Measurements from ENCODE around the gene CKS1B. TPM values are rescaled to one million over a fixed set of nuclear protein-coding genes. Genes with fewer than 3 reads are reported as not detected.

CKS1B gene
- total RNA-seq, 1 experiment from 2014 or later, result 258 TPM

DNA sequence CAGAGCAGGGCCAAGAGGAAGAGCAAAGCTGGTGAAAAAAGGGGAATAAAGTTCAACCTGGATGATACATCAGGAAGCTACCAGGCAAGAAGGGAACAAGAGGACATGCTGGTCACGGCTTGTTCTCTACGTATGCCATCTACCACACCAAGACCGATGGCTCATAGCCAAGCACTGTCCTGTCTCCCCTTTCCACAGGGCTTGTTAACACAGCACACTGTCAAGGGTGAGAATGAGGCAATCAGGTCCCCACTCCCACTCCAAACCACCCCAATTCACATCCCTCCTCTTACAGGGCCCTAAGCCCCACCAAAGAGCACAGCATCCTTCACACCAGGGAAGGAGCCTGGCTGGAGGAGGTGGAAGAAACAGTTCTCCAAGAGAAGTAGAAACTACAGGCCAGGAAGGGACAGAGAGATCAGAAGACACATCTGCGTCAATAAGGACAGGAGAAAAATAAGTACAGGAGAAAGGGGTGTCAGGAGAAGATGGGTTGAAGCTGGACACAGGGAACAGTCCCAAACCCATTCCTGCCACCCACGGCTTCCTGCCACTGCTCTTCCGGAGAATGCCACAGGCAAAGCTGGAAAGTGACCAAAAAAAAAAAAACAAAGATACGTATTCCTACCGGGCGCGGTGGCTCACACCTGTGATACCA lies 3.0 kb upstream of the CKS1B start:
- POLR2A ChIA-PET, result interaction anchor here (0.6 to 7.3 kb wide), 19 partner anchors 9 to 222 kb away, joined by 3 to 176 read pairs (median 4); partner anchors contain the start of genes FLAD1, KCNN3, KRTCAP2 and LENEP
- Mint-ChIP-seq H3K36me3 (peaks cover 20% of the 10 kb centered on the region), H3K27ac (no peak overlapping the region; the same call in 1 of the 2 replicates), H3K4me1 (peaks cover 42% of the 10 kb centered on the region), H3K9me3 (no peaks in the 10 kb centered on the region), H3K4me3 (no peak overlapping the region), H3K27me3 (ENCODE audit: low read depth) (no peaks in the 10 kb centered on the region)
- TF ChIP-seq ZNF423 (CRISPR knock-in tag; IDR thresholded peaks at IDR 0.05) (no peak), GABPB1 (CRISPR knock-in tag; IDR thresholded peaks at IDR 0.05) (0 out of 2 replicates have a peak, but pooled peaks have one; percentile 3), EMX1 (CRISPR knock-in tag; IDR thresholded peaks at IDR 0.05) (peak; percentile 64)
- no peak for ATAC-seq
- CTCF ChIA-PET, result interaction anchor here (0.6 to 8.3 kb wide), 26 partner anchors 10 to 235 kb away, joined by 3 to 176 read pairs (median 8); partner anchors contain the start of genes ADAM15, EFNA4, FLAD1 and KRTCAP2
- no peak for DNase-seq (ENCODE audit: low spot score)

DNA sequence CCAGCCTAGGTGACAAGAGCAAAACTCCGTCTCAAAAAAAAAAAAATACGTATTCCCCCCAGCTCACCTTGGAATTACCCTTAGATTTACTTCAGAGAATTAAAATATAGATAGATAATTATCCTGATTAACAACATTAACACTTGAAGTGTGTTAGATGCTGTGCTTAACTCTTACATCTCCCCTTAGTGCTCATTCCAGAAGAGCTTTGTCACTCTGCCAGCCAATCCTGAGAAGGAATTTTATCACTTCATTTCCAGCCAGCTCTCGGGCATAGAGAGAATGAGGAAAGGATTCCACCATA lies 2.3 kb upstream of the CKS1B start:
- ChIA-PET POLR2A (interaction anchor here (0.5 to 7.3 kb wide), 11 partner anchors 10 to 222 kb away, joined by 3 to 176 read pairs (median 6); partner anchors contain the start of genes FLAD1, LENEP, PBXIP1 and PMVK), CTCF (interaction anchor here (0.9 to 8.3 kb wide), 13 partner anchors 11 to 201 kb away, joined by 3 to 176 read pairs (median 20); partner anchors contain the start of genes ADAM15, EFNA4, FLAD1 and KRTCAP2)
- TF ChIP-seq, protein P1, sequence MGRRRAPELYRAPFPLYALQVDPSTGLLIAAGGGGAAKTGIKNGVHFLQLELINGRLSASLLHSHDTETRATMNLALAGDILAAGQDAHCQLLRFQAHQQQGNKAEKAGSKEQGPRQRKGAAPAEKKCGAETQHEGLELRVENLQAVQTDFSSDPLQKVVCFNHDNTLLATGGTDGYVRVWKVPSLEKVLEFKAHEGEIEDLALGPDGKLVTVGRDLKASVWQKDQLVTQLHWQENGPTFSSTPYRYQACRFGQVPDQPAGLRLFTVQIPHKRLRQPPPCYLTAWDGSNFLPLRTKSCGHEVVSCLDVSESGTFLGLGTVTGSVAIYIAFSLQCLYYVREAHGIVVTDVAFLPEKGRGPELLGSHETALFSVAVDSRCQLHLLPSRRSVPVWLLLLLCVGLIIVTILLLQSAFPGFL (CRISPR knock-in tag; IDR thresholded peaks at IDR 0.05; ENCODE audit: borderline replicate concordance), result no peak
- TF ChIP-seq FOXJ3 (CRISPR knock-in tag; IDR thresholded peaks at IDR 0.05; ENCODE audit: borderline replicate concordance) (no peak), ZNF263 (CRISPR knock-in tag; IDR thresholded peaks at IDR 0.05; ENCODE audit: low read depth) (no peak), ZNF232 (CRISPR knock-in tag; IDR thresholded peaks at IDR 0.05) (no peak), SP1 (CRISPR knock-in tag; conservative IDR thresholded peaks at IDR 0.05) (no peak)
- TF ChIP-seq, protein P2, sequence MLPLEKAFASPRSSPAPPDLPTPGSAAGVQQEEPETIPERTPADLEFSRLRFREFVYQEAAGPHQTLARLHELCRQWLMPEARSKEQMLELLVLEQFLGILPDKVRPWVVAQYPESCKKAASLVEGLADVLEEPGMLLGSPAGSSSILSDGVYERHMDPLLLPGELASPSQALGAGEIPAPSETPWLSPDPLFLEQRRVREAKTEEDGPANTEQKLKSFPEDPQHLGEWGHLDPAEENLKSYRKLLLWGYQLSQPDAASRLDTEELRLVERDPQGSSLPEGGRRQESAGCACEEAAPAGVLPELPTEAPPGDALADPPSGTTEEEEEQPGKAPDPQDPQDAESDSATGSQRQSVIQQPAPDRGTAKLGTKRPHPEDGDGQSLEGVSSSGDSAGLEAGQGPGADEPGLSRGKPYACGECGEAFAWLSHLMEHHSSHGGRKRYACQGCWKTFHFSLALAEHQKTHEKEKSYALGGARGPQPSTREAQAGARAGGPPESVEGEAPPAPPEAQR (CRISPR knock-in tag; IDR thresholded peaks at IDR 0.05), result no peak
- ATAC-seq, result no peak
- Mint-ChIP-seq H3K9me3 (no peaks in the 10 kb centered on the region), H3K4me3 (no peak overlapping the region), H3K27me3 (ENCODE audit: low read depth) (no peaks in the 10 kb centered on the region), H3K36me3 (peaks cover 13% of the 10 kb centered on the region), H3K4me1 (peaks cover 42% of the 10 kb centered on the region), H3K27ac (no peak overlapping the region)
- DNase-seq (ENCODE audit: low spot score), result no peak

DNA sequence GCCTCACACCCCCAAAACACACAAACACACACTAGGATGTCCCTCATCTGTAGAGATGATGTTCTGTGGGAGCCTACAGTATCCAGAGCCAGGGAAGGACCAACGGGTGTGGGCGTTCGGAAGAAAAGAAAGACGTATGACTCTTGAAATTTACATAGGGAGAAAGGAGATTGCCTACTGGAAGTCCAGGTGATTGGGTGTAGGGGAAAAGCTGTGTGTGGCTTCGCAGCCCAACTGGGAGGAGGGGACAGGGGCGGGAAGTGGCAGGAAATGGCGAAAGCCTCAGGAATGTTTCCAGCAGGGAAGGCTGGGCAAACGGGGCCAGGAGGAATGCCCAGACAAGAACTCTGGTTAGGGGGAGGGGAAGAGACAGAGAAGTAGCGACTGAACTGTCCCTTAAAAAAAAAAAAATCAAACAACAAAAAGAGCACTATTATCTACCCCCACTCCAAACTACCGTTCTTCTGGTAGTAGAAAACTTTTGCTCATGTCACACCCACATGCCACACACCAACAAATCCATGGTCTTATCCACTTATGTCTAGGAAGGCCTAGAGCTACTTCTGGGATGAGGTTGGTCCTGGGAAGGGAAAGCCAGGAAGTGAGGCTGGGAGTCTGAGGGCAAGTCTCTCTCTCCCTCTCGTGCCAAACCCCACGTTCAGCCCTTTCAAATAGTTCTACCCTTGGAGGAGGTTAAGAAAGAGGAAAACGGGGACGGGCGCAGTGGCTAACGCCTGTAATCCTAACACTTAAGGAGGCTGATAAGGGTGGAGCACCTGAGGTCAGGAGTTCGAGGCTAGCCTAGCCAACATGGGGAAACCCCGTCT lies 1.8 kb upstream of the CKS1B start:
- no peak overlapping the region for H3K27ac Mint-ChIP-seq
- DNase-seq (ENCODE audit: low spot score) (peak; percentile 91), ATAC-seq (peak; percentile 25)
- ChIA-PET CTCF (interaction anchor here (0.7 to 8.3 kb wide), 17 partner anchors 10 to 361 kb away, joined by 3 to 176 read pairs (median 6); partner anchors contain the start of genes ADAM15, EFNA4, FLAD1 and KCNN3), POLR2A (interaction anchor here (0.5 to 7.3 kb wide), 18 partner anchors 8 to 339 kb away, joined by 3 to 176 read pairs (median 4); partner anchors contain the start of genes FLAD1, KCNN3, KRTCAP2 and LENEP)
- H3K4me3 Mint-ChIP-seq, result no peak overlapping the region
- H3K27me3 Mint-ChIP-seq (ENCODE audit: low read depth), result no peaks in the 10 kb centered on the region
- no peaks in the 10 kb centered on the region for H3K9me3 Mint-ChIP-seq
- peaks cover 42% of the 10 kb centered on the region for H3K4me1 Mint-ChIP-seq
- peaks cover 8% of the 10 kb centered on the region for H3K36me3 Mint-ChIP-seq
- peak; percentile 81 for TF ChIP-seq ETV6 (CRISPR knock-in tag; IDR thresholded peaks at IDR 0.05)
- TF ChIP-seq, protein P3, sequence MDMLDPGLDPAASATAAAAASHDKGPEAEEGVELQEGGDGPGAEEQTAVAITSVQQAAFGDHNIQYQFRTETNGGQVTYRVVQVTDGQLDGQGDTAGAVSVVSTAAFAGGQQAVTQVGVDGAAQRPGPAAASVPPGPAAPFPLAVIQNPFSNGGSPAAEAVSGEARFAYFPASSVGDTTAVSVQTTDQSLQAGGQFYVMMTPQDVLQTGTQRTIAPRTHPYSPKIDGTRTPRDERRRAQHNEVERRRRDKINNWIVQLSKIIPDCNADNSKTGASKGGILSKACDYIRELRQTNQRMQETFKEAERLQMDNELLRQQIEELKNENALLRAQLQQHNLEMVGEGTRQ (CRISPR knock-in tag; IDR thresholded peaks at IDR 0.05), result no peak
- no peak for TF ChIP-seq CREB1 (CRISPR knock-in tag; IDR thresholded peaks at IDR 0.05)
- no peak for TF ChIP-seq FOXK1 (CRISPR knock-in tag; IDR thresholded peaks at IDR 0.05)
- TF ChIP-seq, protein P4, sequence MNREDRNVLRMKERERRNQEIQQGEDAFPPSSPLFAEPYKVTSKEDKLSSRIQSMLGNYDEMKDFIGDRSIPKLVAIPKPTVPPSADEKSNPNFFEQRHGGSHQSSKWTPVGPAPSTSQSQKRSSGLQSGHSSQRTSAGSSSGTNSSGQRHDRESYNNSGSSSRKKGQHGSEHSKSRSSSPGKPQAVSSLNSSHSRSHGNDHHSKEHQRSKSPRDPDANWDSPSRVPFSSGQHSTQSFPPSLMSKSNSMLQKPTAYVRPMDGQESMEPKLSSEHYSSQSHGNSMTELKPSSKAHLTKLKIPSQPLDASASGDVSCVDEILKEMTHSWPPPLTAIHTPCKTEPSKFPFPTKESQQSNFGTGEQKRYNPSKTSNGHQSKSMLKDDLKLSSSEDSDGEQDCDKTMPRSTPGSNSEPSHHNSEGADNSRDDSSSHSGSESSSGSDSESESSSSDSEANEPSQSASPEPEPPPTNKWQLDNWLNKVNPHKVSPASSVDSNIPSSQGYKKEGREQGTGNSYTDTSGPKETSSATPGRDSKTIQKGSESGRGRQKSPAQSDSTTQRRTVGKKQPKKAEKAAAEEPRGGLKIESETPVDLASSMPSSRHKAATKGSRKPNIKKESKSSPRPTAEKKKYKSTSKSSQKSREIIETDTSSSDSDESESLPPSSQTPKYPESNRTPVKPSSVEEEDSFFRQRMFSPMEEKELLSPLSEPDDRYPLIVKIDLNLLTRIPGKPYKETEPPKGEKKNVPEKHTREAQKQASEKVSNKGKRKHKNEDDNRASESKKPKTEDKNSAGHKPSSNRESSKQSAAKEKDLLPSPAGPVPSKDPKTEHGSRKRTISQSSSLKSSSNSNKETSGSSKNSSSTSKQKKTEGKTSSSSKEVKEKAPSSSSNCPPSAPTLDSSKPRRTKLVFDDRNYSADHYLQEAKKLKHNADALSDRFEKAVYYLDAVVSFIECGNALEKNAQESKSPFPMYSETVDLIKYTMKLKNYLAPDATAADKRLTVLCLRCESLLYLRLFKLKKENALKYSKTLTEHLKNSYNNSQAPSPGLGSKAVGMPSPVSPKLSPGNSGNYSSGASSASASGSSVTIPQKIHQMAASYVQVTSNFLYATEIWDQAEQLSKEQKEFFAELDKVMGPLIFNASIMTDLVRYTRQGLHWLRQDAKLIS (CRISPR knock-in tag; IDR thresholded peaks at IDR 0.05; ENCODE audit: borderline replicate concordance), result peak; percentile 52; the same call in 1 of the 2 replicates
- TF ChIP-seq NR2C2 (CRISPR knock-in tag; IDR thresholded peaks at IDR 0.05), result no peak
- TF ChIP-seq, protein P5, sequence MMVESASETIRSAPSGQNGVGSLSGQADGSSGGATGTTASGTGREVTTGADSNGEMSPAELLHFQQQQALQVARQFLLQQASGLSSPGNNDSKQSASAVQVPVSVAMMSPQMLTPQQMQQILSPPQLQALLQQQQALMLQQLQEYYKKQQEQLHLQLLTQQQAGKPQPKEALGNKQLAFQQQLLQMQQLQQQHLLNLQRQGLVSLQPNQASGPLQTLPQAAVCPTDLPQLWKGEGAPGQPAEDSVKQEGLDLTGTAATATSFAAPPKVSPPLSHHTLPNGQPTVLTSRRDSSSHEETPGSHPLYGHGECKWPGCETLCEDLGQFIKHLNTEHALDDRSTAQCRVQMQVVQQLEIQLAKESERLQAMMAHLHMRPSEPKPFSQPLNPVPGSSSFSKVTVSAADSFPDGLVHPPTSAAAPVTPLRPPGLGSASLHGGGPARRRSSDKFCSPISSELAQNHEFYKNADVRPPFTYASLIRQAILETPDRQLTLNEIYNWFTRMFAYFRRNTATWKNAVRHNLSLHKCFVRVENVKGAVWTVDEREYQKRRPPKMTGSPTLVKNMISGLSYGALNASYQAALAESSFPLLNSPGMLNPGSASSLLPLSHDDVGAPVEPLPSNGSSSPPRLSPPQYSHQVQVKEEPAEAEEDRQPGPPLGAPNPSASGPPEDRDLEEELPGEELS (CRISPR knock-in tag; IDR thresholded peaks at IDR 0.05), result peak; percentile 43; the same call in 1 of the 2 replicates
- no peak for TF ChIP-seq MYBL2 (CRISPR knock-in tag; IDR thresholded peaks at IDR 0.05)
- TF ChIP-seq NR1H2 (CRISPR knock-in tag; IDR thresholded peaks at IDR 0.05), result no peak
